ENCODE measurements around the gene GLB1L3. TPM values are rescaled to one million over a fixed set of nuclear protein-coding genes. Genes with fewer than 3 reads are reported as not detected.

The GLB1L3 gene
- total RNA-seq, 4 donors from 2014 or later, result 7.5 to 18.5 (median 8.9) TPM

- TF ChIP-seq, protein P1, sequence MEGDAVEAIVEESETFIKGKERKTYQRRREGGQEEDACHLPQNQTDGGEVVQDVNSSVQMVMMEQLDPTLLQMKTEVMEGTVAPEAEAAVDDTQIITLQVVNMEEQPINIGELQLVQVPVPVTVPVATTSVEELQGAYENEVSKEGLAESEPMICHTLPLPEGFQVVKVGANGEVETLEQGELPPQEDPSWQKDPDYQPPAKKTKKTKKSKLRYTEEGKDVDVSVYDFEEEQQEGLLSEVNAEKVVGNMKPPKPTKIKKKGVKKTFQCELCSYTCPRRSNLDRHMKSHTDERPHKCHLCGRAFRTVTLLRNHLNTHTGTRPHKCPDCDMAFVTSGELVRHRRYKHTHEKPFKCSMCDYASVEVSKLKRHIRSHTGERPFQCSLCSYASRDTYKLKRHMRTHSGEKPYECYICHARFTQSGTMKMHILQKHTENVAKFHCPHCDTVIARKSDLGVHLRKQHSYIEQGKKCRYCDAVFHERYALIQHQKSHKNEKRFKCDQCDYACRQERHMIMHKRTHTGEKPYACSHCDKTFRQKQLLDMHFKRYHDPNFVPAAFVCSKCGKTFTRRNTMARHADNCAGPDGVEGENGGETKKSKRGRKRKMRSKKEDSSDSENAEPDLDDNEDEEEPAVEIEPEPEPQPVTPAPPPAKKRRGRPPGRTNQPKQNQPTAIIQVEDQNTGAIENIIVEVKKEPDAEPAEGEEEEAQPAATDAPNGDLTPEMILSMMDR (IDR thresholded peaks at IDR 0.05), result no peak
- TF ChIP-seq POLR2A (IDR thresholded peaks at IDR 0.05), result no peak
- intact Hi-C loops (cut with DNase I; ENCODE audit: low total_unique reads), result no loop called here
These were observed 88.1 kb downstream of the GLB1L3 start for GRCh38 chr11:134364261-134364660.

DNA sequence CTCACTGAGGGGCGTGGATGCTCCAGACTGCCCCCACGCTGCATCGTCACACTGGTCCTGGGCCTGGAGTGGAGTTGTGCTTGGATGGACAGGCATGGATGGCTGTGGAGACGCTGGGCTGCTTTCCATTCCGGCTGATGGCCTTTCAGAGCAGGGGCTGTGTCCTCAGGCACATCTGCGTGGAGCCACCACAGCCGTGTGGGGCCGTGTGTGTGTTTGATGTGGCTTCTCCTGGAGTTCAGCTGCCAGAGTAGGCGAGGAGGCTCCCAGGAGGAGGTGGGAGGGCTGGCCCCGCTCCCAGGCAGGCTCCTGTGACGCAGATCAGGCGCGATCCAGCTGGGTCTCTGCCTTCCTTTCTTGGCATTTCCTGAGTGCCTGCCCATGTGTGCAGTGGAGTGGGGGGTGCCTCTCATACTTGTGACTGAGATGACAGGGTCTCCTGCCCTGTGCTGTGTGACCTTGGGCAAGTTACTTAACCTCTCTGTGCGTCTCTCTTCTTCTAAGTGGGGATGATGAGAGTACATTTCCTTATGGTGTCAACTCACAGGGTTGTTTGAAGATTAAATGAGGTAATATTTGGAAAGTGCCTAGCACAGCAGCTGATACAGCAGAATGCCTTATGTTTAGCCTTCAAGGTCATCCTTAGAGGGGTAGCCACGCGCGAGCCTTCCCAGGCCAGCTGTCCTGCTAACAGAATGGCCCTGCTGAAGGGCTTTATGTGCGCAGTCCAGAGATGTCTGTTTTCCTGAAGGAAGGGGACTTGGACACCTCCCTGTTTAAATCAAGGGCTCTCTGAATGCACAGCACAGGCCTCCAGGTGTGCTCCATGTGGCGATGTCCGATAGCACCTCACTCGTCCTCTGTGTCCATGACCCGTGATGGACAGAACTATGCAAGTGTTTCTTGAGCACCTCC, 89.1 kb downstream of the GLB1L3 start:
- DNase-seq (ENCODE audit: low spot score in 2 of 2), result no peak
- no peak for TF ChIP-seq POLR2A (IDR thresholded peaks at IDR 0.05)
- no peak overlapping the region for H3K4me3 ChIP-seq (ENCODE audit: low read depth, poor library complexity, severe bottlenecking)
- intact Hi-C loops (cut with DNase I; ENCODE audit: low total_unique reads), result no loop called here
- WGBS, 2 donors, result 61 to 71% methylated on average over 14 to 21 of the region's 22 CpGs

More at GRCh38 chr11:134364261-134364660, 88.1 kb downstream of the GLB1L3 start:
- H3K4me3 ChIP-seq (ENCODE audit: low read depth, poor library complexity, severe bottlenecking), result no peak overlapping the region
- WGBS, 2 donors, result 80 to 90% methylated on average over 9 of the region's 9 CpGs
- no peak for DNase-seq (ENCODE audit: low spot score in 2 of 2)

GRCh38 chr11:134366254-134366653, 90.1 kb downstream of the GLB1L3 start:
- no peak overlapping the region for H3K4me3 ChIP-seq (ENCODE audit: low read depth, poor library complexity, severe bottlenecking)
- TF ChIP-seq, protein P1 (IDR thresholded peaks at IDR 0.05), result no peak
- no peak for TF ChIP-seq POLR2A (IDR thresholded peaks at IDR 0.05)
- no peak for DNase-seq (ENCODE audit: low spot score in 2 of 2)
- intact Hi-C loops (cut with DNase I; ENCODE audit: low total_unique reads), result no loop called here
- 78 to 85% methylated on average over 7 of the region's 7 CpGs for WGBS, 2 donors

- intact Hi-C loops (cut with DNase I; ENCODE audit: low total_unique reads), result no loop called here
- 92 to 94% methylated on average over 18 of the region's 18 CpGs for WGBS, 2 donors
- TF ChIP-seq, protein P1 (IDR thresholded peaks at IDR 0.05), result no peak
- TF ChIP-seq POLR2A (IDR thresholded peaks at IDR 0.05), result no peak
- no peak for DNase-seq (ENCODE audit: low spot score in 2 of 2)
- H3K4me3 ChIP-seq (ENCODE audit: low read depth, poor library complexity, severe bottlenecking), result no peak overlapping the region
These were observed 91.6 kb downstream of the GLB1L3 start for GRCh38 chr11:134367781-134368180.

Other genes starting within 250 kb of the GLB1L3 start
- 10 to 100 TPM; 12.8 to 22.4 (median 15.1) TPM for gene JAM3, start 207.3 kb upstream of the GLB1L3 start, total RNA-seq
- 10 to 100 TPM; 10.7 to 24.7 (median 20.3) TPM for gene NCAPD3, start 52.4 kb upstream of the GLB1L3 start, total RNA-seq
- gene VPS26B, start 51.7 kb upstream of the GLB1L3 start, total RNA-seq, result 10 to 100 TPM; 50.6 to 76.5 (median 64.1) TPM
- 10 to 100 TPM in 3 of 4 donors, 1 to 10 TPM in 1; 9.1 to 35.7 (median 26.2) TPM for gene THYN1, start 23.0 kb upstream of the GLB1L3 start, total RNA-seq
- 10 to 100 TPM; 49.0 to 68.6 (median 58.6) TPM for gene ACAD8, start 22.8 kb upstream of the GLB1L3 start, total RNA-seq
- gene GLB1L2, start 55.6 kb downstream of the GLB1L3 start, total RNA-seq, result 10 to 100 TPM in 2 of 4 donors, 1 to 10 TPM in 2; 9.1 to 21.6 (median 15.1) TPM
- gene B3GAT1, start 135.9 kb downstream of the GLB1L3 start, total RNA-seq, result under 1 TPM in 3 of 4 donors, not detected in 1; 0.13 to 0.58 (median 0.44) TPM

Measured in lower leg skin (tissue), 4 donors.